Measurements from ENCODE around the gene RAB33A. TPM values are rescaled to one million over a fixed set of nuclear protein-coding genes. Genes with fewer than 3 reads are reported as not detected.

The RAB33A gene
- total and polyA plus RNA-seq, 2 donors (not counting 3 experiments of a cell fraction or from before 2014, with no cell fraction given) = 0.91 to 1.6 TPM

DNA sequence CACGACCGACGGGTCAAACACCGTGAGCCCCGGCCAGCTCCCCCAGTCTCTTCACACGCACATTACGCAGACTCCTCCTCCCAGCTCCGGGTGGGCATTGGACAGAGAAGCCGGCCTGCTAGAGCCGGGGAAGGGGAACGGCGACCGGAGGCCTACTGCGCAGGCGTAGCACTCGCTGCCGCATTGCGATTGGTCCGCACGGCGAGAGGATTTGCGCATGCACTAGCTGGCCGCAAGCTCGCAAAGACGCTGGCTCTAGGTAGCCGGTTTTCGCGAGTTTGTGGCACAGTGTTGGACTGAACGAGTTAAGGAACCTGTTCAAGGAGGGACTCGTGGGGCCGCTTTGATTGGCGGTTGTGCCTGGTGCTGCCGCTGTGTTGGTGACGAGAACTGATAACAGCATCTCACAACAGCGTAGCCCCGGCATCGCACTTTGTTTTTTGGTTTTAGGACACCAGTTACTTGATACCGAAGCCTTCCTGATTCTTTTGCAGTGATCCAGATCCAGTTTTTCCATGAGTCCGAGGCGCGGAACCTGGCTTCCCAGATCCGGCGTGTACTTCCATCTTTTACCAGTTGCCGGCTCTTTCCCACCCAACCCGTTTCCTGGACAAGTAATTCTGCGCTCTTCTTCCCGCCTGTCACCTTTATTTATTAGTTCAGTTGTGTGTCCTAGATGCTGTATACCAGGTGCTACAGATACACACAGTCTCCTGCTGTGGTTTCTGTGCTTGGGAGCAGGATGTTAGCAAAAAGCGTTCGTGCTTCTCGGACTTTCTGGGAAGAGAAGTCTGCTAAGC lies 5.9 kb upstream of the RAB33A start, which contains the start of gene AIFM1:
Gene AIFM1 (minus strand): TSS at position 139 of the 800 bp plus-strand sequence. CDS start 185 bp downstream, outside the sequence.
- Histone ChIP-seq H3K9me3 (replicated peaks; ENCODE audit: control insufficient read depth, insufficient read depth, low read length) (no peaks in the 10 kb centered on the region), H4K20me1 (replicated peaks; ENCODE audit: control insufficient read depth, extremely low read depth, insufficient read depth, low read length) (no peaks in the 10 kb centered on the region), H3K4me1 (ENCODE audit: control insufficient read depth, extremely low read depth, insufficient read depth, low read length) (peaks cover 15% of the 10 kb centered on the region), H3K79me2 (ENCODE audit: control insufficient read depth, insufficient read depth, low read length) (peaks cover 5% of the 10 kb centered on the region), H3K9ac (replicated peaks; ENCODE audit: extremely low read depth, insufficient read depth, low read length) (peak within 1 kb of the TSS; percentile 84), H2AFZ (ENCODE audit: low read depth, low read length) (peak within 1 kb of the TSS; percentile 78), H3K36me3 (ENCODE audit: control insufficient read depth in 2 of 2, extremely low read depth in 1 of 2, insufficient read depth in 2 of 2, low read length in 2 of 2) (no peaks in the 10 kb centered on the region), H3K4me2 (ENCODE audit: insufficient read depth, low read length) (peak within 1 kb of the TSS; percentile 92), H3K27me3 (ENCODE audit: control insufficient read depth in 2 of 2, insufficient read depth in 2 of 2, low read length in 2 of 2) (no peaks in the 10 kb centered on the region), H3K9me1 (replicated peaks; ENCODE audit: control insufficient read depth, extremely low read depth, insufficient read depth, low read length) (no peaks in the 10 kb centered on the region), H3K4me3 (replicated peaks in 1 of 3; ENCODE audit: insufficient read depth in 1 of 3, low read depth in 1 of 3, low read length in 3 of 3) (peak within 1 kb of the TSS; percentile 60 to 91 (median 72)), H3K27ac (ENCODE audit: insufficient read depth, low read depth, low read length) (peak within 1 kb of the TSS; percentile 80)
- TF ChIP-seq POLR2A (IDR thresholded peaks at IDR 0.05; ENCODE audit: low read depth, low read length) = peak; percentile 88
- TF ChIP-seq GATA2 (IDR thresholded peaks at IDR 0.05; ENCODE audit: insufficient read depth, insufficient read length, low read depth, low read length) = no peak
- peak; percentile 60 for TF ChIP-seq POLR2AphosphoS5 (IDR thresholded peaks at IDR 0.05; ENCODE audit: insufficient read depth, low read depth, low read length)
- TF ChIP-seq, protein P1, sequence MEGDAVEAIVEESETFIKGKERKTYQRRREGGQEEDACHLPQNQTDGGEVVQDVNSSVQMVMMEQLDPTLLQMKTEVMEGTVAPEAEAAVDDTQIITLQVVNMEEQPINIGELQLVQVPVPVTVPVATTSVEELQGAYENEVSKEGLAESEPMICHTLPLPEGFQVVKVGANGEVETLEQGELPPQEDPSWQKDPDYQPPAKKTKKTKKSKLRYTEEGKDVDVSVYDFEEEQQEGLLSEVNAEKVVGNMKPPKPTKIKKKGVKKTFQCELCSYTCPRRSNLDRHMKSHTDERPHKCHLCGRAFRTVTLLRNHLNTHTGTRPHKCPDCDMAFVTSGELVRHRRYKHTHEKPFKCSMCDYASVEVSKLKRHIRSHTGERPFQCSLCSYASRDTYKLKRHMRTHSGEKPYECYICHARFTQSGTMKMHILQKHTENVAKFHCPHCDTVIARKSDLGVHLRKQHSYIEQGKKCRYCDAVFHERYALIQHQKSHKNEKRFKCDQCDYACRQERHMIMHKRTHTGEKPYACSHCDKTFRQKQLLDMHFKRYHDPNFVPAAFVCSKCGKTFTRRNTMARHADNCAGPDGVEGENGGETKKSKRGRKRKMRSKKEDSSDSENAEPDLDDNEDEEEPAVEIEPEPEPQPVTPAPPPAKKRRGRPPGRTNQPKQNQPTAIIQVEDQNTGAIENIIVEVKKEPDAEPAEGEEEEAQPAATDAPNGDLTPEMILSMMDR (IDR thresholded peaks at IDR 0.05; ENCODE audit: extremely low read depth in 1 of 2, insufficient read depth in 1 of 2, low read depth in 1 of 2, low read length in 2 of 2) = no peak
- TF ChIP-seq FOS (IDR thresholded peaks at IDR 0.05; ENCODE audit: borderline replicate concordance, insufficient read depth, low read length) = no peak
- FAIRE-seq = peak; percentile 94
- POLR2A ChIA-PET = interaction anchor here (1.0 kb wide), 1 partner anchor 46 kb away, joined by 3 read pairs; no protein-coding TSS in a partner anchor
- DNase-seq (ENCODE audit: low read depth, low spot score) = peak; percentile 98
- dilution Hi-C loops (cut with MboI; ENCODE audit: extremely low pct_ligation_motif_present, low sequenced_read_pairs) = no loop called here
- CTCF ChIA-PET = interaction anchor here (0.7 to 1.4 kb wide), 5 partner anchors 10 to 87 kb away, joined by 3 to 5 read pairs (median 3); no protein-coding TSS in a partner anchor
- BruUV-seq (replicated peaks) = TSS peak; percentile 71
- intact Hi-C loops (cut with micrococcal nuclease) = loop anchor here (1.0 to 2.0 kb wide), 3 partner anchors 26 to 81 kb away; no protein-coding TSS in a partner anchor
